ENCODE measurements around the gene DEGS1.

DEGS1 gene

DNA sequence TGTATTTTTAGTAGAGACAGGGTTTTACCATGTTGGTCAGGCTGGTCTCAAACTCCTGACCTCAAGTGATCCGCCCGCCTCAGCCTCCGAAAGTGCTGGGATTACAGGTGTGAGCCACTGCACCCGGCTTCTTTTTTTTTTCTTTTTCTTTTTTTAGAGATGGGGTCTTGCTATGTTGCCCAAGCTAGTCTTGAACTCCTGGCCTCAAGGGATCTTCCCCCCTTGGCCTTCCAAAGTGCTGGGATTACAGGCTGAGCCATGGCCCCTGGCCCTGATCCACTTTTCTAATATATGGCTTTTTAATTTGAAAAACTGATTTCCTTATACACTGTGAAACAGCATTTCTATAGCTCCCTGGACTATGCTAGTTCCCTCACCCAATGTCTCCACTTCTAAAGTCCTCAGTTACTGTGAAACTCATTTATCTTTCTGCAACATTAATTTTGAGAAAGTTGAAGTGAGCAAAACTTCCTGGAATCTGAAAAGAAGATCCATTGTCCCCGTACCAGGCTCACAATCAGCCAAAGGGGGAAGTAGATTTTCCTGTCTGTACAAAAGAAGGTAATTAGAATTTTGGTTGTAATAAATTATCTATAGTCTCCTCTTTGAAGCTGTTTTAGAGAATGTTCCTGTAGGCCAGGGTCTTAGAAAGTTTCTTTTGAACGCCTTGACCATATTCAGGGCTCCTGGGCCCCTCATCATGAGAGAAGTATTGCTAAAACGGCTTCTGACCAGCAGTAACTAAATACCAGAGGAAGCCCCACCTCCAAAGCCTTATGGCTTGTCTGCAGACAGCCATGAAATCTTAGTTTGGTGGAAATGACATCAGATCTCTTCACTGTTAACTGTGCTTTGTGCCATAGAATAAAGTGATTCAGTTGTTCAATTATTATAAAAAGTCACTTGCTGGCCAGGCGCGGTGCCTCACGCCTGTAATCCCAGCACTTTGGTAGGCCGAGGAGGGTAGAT lies 34.9 kb downstream of the DEGS1 start:
- DNase-seq = no peak

- DNase-seq = no peak
Observed at GRCh38 chr1:224219011-224219611, 36.1 kb downstream of the DEGS1 start.

DNA sequence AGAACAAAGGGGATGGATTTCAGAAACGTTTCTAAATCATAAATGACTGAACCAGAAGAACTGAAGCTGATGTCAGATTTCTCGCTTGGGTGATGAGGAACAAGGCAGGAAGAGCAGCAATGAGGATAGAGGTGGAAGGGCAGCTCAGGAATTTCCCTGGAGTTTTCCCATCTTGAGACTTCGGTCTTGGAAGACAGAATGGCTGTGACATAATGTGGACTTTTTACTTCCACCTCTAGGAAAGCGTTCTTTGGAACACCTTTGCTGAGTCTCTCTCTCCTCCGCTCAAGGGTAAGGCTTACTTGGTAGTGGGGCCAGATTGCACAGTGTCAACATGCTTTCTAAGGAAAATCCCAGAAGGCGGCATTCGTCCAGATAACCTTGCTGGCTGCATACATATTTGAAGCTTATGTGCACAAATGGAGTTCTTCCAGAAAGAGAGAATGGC lies 36.6 kb downstream of the DEGS1 start:
- no peak for DNase-seq

DNA sequence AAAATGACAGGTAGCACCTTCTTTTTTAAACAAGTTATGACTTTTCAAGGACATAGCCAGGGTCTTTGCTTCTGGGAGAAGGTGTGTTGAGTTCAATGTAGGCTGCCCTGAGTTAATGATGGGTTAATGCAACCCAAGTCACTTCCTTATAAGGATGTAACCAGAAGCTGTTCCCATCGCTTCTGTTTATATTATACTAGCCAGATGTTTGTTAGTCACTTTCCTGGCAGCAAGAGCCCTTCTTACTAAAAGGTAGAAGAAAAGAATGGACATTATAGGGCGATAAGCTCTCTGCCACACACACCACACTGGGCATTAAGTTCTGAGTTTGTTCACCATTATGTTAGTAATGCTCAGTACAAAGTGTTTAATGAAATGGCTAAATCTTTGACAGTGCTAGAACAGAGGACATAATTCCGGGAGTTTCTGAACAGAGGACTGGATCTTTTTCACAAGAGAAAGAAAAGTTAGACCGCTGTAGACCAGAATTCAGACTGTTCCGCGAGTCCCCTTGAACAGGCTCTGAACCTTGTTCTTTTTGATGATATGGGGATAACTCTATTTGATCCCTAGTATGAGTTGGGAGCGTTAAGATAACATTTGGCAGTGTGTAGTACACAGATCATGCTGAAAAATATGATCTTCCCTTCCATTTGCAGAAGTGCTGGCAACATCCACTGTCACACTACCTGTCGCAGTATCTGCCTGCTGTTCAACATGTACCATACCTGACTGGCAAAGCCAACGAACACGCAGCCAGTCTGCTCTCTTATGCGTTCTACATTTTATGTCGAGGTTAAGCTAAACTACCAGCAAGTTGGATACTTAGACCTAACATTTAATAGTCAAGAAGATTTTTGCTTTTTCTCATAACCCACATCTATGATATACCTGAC lies 41.0 kb downstream of the DEGS1 start:
- DNase-seq = no peak

DNA sequence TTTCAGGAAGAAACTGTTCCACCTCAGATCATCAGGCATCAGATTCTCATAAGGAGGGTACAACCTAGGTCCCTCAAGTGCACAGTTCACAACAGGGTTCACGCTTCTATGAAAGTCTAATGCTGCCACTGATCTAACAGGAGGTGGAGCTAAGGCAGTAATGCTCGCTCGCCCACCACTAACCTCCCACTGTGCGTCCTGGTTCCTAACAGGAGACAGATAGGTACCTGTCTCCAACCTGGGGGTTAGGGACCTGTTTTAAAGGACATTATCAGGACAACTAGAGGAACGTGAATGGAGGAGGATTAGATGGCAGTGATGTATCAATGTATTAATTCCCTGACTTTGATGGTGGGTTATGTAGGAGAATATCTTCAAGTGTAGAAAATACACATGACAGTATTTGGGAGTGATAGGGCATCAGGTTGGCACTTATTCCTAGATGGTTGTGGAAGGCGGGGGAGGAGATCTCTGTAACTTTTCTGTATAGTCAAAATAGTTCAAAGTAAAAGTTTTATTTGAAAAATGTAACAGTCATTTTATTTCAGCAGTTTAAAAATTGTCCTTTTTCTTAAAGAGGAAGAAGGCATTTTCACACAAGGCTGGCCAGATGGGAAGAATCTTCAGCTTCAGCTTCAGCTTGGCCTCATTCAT lies 43.9 kb downstream of the DEGS1 start:
- no peak for DNase-seq

DNA sequence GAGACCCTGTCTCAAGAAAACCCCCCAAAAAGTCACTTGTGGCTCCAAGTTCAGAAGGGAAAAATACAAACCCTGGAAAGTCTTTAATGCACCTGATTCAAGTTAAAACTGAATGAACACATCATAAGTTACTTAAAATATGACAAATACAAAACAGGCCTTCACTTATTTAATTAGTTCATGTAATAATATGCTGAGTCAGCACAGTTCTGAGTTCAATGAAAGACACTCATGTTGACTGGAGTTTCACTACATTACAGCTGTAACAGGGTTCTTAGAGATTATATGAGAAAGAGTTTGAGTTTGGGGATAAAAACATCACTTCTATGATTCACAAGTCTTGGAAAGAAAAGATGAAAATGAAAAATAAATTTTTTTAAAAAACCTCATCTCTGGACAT lies 51.0 kb downstream of the DEGS1 start:
- no peak for DNase-seq

GRCh38 chr1:224235813-224236493 lies 52.9 kb downstream of the DEGS1 start:
- no peak for DNase-seq

- DNase-seq = no peak
Observed at GRCh38 chr1:224237119-224237881, 54.3 kb downstream of the DEGS1 start.

- no peak for DNase-seq
Observed at GRCh38 chr1:224238212-224238611, 55.2 kb downstream of the DEGS1 start.

DNA sequence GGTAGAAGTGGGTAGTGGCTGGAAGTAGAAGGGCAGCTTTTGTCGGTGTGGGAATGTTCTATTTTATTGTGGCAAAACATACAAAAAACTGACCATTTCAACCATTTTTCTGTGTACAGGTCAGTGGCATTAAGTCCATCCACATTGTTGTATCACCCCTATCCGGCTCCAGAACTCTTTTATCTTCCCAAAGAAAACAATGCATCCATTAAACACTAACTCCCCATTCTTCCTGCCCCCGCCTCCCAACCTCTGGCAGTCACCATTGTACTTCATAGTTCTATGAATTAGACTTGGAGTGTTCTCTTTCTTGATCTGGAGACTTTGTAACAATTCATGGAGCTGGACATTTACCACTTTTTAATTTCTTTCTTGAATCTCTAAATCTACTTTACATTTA lies 55.7 kb downstream of the DEGS1 start:
- DNase-seq = no peak
